Loucy (cell line): ENCODE data around the gene NRXN3.

Source experiments
- H2AFZ ChIP-seq: fragments of 200-600 bp; sonication (generic); 2 replicates; pipeline ENCODE4 v1.6.0; 2016; ENCODE audit warnings: antibody characterized with exemption, mild to moderate bottlenecking, low read length, moderate library complexity
- H3F3A ChIP-seq: fragments of 200-600 bp; 2 replicates; pipeline ENCODE4 v1.6.0; 2016; ENCODE audit warnings: antibody characterized with exemption, low read depth, mild to moderate bottlenecking
- H3K27me3 ChIP-seq: fragments of 200-600 bp; sonication (generic); 2 replicates; pipeline ENCODE4 v1.6.1; 2014; ENCODE audit warnings: low read length, mild to moderate bottlenecking; ENCODE audit not compliant: insufficient read depth, poor library complexity, severe bottlenecking
- H3K36me3 ChIP-seq: fragments of 200-600 bp; sonication (generic); 2 replicates; pipeline ENCODE4 v1.6.1; 2016; ENCODE audit warnings: low read length; ENCODE audit not compliant: insufficient read depth
- H3K4me1 ChIP-seq: fragments of 200-600 bp; sonication (generic); 2 replicates; pipeline ENCODE4 v1.5.1; 2014; ENCODE audit warnings: low read length, mild to moderate bottlenecking; ENCODE audit not compliant: insufficient read depth, poor library complexity, severe bottlenecking
- H3K4me2 ChIP-seq: fragments of 200-600 bp; sonication (generic); 2 replicates; pipeline ENCODE4 v1.6.0; 2014; ENCODE audit warnings: antibody characterized with exemption, low read length, low read depth, mild to moderate bottlenecking; ENCODE audit not compliant: poor library complexity, severe bottlenecking
- H3K4me3 ChIP-seq: fragments of 200-600 bp; sonication (generic); 2 replicates; pipeline ENCODE4 v1.5.1; 2014; ENCODE audit warnings: low read length, mild to moderate bottlenecking, mixed read lengths; ENCODE audit not compliant: poor library complexity, severe bottlenecking
- H3K79me2 ChIP-seq: fragments of 200-600 bp; sonication (generic); 2 replicates; pipeline ENCODE4 v1.6.1; 2014; ENCODE audit warnings: low read length; ENCODE audit not compliant: insufficient read depth
- H3K9ac ChIP-seq: fragments of 200-600 bp; sonication (generic); 2 replicates; pipeline ENCODE4 v1.6.0; 2014; ENCODE audit warnings: mild to moderate bottlenecking, low read depth, low read length, moderate library complexity; ENCODE audit not compliant: poor library complexity, severe bottlenecking
- H3K9me2 ChIP-seq: fragments of 200-600 bp; sonication (generic); replicated peaks from 2 replicates; pipeline ENCODE4 v1.6.1; 2016; ENCODE audit warnings: low read depth, low read length, mixed read lengths
- H3K9me3 ChIP-seq: fragments of 200-600 bp; sonication (generic); 2 replicates; pipeline ENCODE4 v1.6.1; 2014; ENCODE audit warnings: mild to moderate bottlenecking, antibody characterized with exemption, low read length, low read depth; ENCODE audit not compliant: insufficient read depth
- H4K20me1 ChIP-seq: fragments of 200-600 bp; sonication (generic); 2 replicates; pipeline ENCODE4 v1.6.0; 2014; ENCODE audit warnings: antibody characterized with exemption, low read length, mild to moderate bottlenecking; ENCODE audit not compliant: insufficient read depth, poor library complexity, severe bottlenecking
- CTCF ChIP-seq: fragments of 200-600 bp; sonication (generic); conservative IDR thresholded peaks from 2 replicates; pipeline ENCODE4 v1.5.1; 2014; ENCODE audit warnings: mild to moderate bottlenecking, antibody characterized with exemption, low read length
- EZH2phosphoT487 ChIP-seq: fragments of 200-600 bp; IDR thresholded peaks from 2 replicates; pipeline ENCODE4 v1.6.1; 2018; ENCODE audit warnings: antibody characterized with exemption, mild to moderate bottlenecking, moderate library complexity, borderline replicate concordance

Gene NRXN3

DNA sequence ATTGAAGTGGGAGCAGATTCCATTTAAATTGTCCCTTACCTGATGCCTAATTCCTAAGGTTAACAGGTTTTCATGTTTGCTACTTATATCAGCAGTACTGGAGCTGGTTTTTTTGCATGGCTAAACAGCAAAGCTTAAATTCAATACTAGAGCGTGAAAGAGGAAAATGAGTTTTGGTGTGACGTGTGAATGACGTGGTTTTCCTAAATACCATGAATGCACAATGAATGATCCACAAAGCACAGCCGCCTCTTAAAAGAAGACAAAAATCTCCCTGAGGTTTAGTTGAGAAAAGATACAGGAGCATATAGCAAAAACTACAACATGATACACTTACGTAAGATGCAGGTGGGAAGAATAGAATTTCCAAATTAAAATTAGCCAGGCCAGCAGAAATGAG lies 1310.0 kb downstream of the NRXN3 start:
- H3K4me2 ChIP-seq: no peak overlapping the region
- no peak overlapping the region for H3K9ac ChIP-seq
- no peaks in the 10 kb centered on the region for H3K27me3 ChIP-seq
- H2AFZ ChIP-seq: no peak overlapping the region
- H3K4me1 ChIP-seq: no peaks in the 10 kb centered on the region
- H3K79me2 ChIP-seq: no peaks in the 10 kb centered on the region
- H3K36me3 ChIP-seq: no peaks in the 10 kb centered on the region
- TF ChIP-seq EZH2phosphoT487: no peak
- no peak for TF ChIP-seq CTCF
- H3K9me3 ChIP-seq: no peaks in the 10 kb centered on the region
- no peak overlapping the region for H3K4me3 ChIP-seq
- no peaks in the 10 kb centered on the region for H3F3A ChIP-seq
- H3K9me2 ChIP-seq: no peaks in the 10 kb centered on the region
- H4K20me1 ChIP-seq: no peaks in the 10 kb centered on the region

DNA sequence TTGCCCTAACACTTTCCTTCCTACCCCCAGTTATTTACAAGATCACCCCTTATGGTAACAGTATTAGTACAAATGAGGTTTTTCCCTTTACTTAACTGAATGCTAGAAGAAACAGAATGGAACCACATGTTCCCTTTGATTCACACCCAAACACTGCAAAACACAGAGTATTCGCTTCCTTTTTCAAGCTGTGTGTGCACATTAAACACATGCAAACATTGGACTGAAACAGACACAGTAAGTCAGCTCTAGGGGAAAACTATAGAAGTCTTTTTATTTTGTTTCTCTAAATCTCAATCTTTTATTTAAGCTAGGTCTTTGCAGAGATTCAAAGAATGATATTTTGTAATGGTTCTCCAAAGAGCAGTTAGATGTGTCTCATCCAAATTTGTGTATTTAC lies 1312.7 kb downstream of the NRXN3 start:
- Histone ChIP-seq H3K4me1 (no peaks in the 10 kb centered on the region), H3F3A (no peaks in the 10 kb centered on the region), H3K4me3 (no peak overlapping the region), H3K9me3 (no peaks in the 10 kb centered on the region), H4K20me1 (no peaks in the 10 kb centered on the region), H3K36me3 (no peaks in the 10 kb centered on the region), H3K9me2 (no peaks in the 10 kb centered on the region), H2AFZ (no peak overlapping the region), H3K79me2 (no peaks in the 10 kb centered on the region), H3K4me2 (no peak overlapping the region), H3K27me3 (no peaks in the 10 kb centered on the region), H3K9ac (no peak overlapping the region)
- TF ChIP-seq EZH2phosphoT487: no peak
- no peak for TF ChIP-seq CTCF

DNA sequence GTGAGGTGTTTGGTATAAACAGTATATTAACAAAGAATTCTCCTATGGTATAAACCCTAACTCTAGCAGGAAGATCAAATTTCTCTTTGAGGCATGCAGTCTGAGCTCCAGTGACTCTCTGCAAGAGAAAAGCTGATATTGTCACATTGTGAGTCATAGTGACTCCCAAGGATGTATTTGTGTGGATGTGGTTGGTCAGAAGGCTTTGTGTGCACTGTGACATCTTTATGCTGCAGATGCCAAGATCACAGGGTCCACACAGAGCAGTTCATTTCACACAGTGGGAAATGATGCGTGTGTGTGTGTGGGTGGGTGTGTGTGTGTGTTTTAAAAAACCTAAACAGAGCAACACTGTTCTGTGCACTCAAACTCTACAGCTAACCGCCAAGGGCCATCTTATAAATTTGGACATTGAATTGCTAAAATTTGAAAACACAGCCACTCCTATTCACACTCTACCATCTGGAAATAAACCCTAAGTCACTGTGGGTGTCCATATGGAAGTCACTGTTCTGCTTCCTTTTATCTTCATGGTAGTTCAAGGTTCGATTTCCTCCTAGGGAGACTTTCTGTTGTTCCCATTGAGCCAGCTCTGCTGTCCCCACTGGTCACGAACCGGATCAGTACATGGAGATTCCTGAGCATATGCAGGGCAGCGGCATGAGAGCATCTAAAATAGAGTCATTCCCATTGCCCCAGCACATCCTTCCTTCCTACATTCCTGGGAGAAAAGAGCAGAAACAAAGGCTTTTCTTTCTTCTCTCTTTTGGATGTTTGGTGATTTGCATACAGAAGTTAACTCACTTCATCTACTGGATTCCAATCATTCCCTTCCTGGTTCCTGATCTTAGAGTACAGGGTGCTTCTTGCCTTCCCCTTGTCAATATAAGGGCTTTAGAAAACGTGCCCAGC lies 1313.6 kb downstream of the NRXN3 start:
- Histone ChIP-seq H3K9ac (no peak overlapping the region), H2AFZ (no peak overlapping the region), H3K9me3 (no peaks in the 10 kb centered on the region), H3K79me2 (no peaks in the 10 kb centered on the region), H3K4me2 (no peak overlapping the region), H3K36me3 (no peaks in the 10 kb centered on the region), H4K20me1 (no peaks in the 10 kb centered on the region), H3K9me2 (no peaks in the 10 kb centered on the region), H3F3A (no peaks in the 10 kb centered on the region), H3K4me3 (no peak overlapping the region), H3K27me3 (no peaks in the 10 kb centered on the region), H3K4me1 (no peaks in the 10 kb centered on the region)
- TF ChIP-seq EZH2phosphoT487 (no peak), CTCF (no peak)
